Measurements from ENCODE around the gene NOD1. TPM values are rescaled to one million over a fixed set of nuclear protein-coding genes. Genes with fewer than 3 reads are reported as not detected.

Gene NOD1
- total and polyA plus RNA-seq, 2 donors (not counting 1 experiment from before 2014, with no cell fraction given) = 20.6 to 28.8 TPM

DNA sequence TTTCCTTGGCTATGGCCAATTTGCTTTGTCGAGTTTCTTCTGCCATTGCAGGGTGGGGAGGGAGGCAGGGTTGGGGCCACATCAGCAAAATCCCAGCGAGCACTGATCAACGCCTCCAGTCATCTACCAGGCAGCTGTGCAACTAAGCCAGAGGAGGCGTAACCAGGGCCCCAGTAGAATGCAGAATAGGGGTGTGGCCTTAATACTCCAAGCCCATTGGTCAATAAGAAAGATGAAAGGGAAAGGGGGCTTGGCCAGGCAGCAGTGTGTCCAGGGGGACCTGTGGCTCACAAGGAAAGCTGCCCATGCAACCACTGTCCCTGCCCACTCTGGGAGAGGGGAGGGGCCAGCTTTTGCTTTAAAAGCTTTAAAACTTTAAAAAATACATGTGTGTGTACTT, 47.6 kb upstream of the NOD1 start:
- Mint-ChIP-seq H3K4me3 (no peak overlapping the region), H3K4me1 (peaks cover 2% of the 10 kb centered on the region), H3K27ac (no peak overlapping the region), H3K9me3 (ENCODE audit: insufficient read depth) (no peaks in the 10 kb centered on the region), H3K27me3 (no peaks in the 10 kb centered on the region)
- TF ChIP-seq EZH2 (IDR thresholded peaks at IDR 0.05; ENCODE audit: borderline replicate concordance, insufficient read depth, low read depth, low read length, poor library complexity, severe bottlenecking) = no peak
- TF ChIP-seq, protein P1, sequence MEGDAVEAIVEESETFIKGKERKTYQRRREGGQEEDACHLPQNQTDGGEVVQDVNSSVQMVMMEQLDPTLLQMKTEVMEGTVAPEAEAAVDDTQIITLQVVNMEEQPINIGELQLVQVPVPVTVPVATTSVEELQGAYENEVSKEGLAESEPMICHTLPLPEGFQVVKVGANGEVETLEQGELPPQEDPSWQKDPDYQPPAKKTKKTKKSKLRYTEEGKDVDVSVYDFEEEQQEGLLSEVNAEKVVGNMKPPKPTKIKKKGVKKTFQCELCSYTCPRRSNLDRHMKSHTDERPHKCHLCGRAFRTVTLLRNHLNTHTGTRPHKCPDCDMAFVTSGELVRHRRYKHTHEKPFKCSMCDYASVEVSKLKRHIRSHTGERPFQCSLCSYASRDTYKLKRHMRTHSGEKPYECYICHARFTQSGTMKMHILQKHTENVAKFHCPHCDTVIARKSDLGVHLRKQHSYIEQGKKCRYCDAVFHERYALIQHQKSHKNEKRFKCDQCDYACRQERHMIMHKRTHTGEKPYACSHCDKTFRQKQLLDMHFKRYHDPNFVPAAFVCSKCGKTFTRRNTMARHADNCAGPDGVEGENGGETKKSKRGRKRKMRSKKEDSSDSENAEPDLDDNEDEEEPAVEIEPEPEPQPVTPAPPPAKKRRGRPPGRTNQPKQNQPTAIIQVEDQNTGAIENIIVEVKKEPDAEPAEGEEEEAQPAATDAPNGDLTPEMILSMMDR (IDR thresholded peaks at IDR 0.05) = no peak
- Histone ChIP-seq H3K79me2 (ENCODE audit: control insufficient read depth, insufficient read depth, low read length) (no peaks in the 10 kb centered on the region), H3K4me1 (ENCODE audit: control insufficient read depth in 2 of 2, insufficient read depth in 2 of 2, low read length in 2 of 2) (no peaks in the 10 kb centered on the region), H2AFZ (ENCODE audit: insufficient read depth, low read depth, low read length, poor library complexity, severe bottlenecking) (no peak overlapping the region), H3K36me3 (replicated peaks in 1 of 2; ENCODE audit: control extremely low read depth in 1 of 2, control insufficient read depth in 1 of 2, extremely low read depth in 1 of 2, insufficient read depth in 2 of 2, low read length in 1 of 2) (no peaks in the 10 kb centered on the region), H3K27me3 (replicated peaks in 1 of 4; ENCODE audit: control extremely low read depth in 1 of 4, control insufficient read depth in 3 of 4, insufficient read depth in 4 of 4, low read length in 3 of 4) (no peaks in the 10 kb centered on the region), H4K20me1 (ENCODE audit: control insufficient read depth, insufficient read depth, low read length, poor library complexity, severe bottlenecking) (no peaks in the 10 kb centered on the region), H3K9me3 (ENCODE audit: control extremely low read depth in 1 of 3, control insufficient read depth in 2 of 3, insufficient read depth in 1 of 3, low read length in 2 of 3) (no peaks in the 10 kb centered on the region), H3K27ac (ENCODE audit: low read length in 2 of 2) (no peak overlapping the region), H3K4me2 (replicated peaks; ENCODE audit: low read depth, low read length, poor library complexity, severe bottlenecking) (no peak overlapping the region), H3K9ac (ENCODE audit: low read length) (no peak overlapping the region), H3K4me3 (ENCODE audit: control extremely low read depth in 1 of 5, extremely low read depth in 1 of 5, insufficient read depth in 1 of 5, low read depth in 2 of 5, low read length in 4 of 5) (no peak overlapping the region)
- DNase-seq (no peak), ATAC-seq (ENCODE audit: low read depth) (no peak)
- intact Hi-C loops (cut with micrococcal nuclease) = no loop called here
- ChIA-PET CTCF (no interaction called here), POLR2A (no interaction called here)
- WGBS (ENCODE audit: insufficient coverage) = 100% methylated on average over 2 of the region's 4 CpGs

DNA sequence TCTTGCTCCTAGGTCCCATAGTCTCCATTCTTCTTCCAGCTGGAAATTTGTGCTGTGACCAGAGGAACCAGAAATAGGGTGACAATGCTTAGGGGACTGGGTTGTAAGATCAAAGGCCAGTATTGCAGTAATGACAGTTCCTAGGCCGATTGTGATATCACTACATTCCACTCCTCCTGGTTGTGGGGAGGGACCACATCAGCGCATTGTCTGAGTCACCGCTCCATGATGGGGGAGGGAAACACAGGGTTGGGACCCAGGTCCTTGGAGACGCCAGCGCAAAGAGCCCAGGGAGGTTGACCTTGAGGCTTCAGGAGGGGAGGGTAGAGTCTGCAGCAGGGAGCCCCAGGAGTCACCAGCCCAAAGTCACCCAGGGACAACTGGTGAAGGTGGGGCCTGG, 46.8 kb upstream of the NOD1 start:
- intact Hi-C loops (cut with micrococcal nuclease) = no loop called here
- Histone ChIP-seq H3K4me2 (replicated peaks; ENCODE audit: low read depth, low read length, poor library complexity, severe bottlenecking) (no peak overlapping the region), H2AFZ (ENCODE audit: insufficient read depth, low read depth, low read length, poor library complexity, severe bottlenecking) (no peak overlapping the region), H3K36me3 (replicated peaks in 1 of 2; ENCODE audit: control extremely low read depth in 1 of 2, control insufficient read depth in 1 of 2, extremely low read depth in 1 of 2, insufficient read depth in 2 of 2, low read length in 1 of 2) (no peaks in the 10 kb centered on the region), H3K9ac (ENCODE audit: low read length) (no peak overlapping the region), H3K27me3 (replicated peaks in 1 of 4; ENCODE audit: control extremely low read depth in 1 of 4, control insufficient read depth in 3 of 4, insufficient read depth in 4 of 4, low read length in 3 of 4) (no peaks in the 10 kb centered on the region), H3K27ac (ENCODE audit: low read length in 2 of 2) (no peak overlapping the region), H3K79me2 (ENCODE audit: control insufficient read depth, insufficient read depth, low read length) (no peaks in the 10 kb centered on the region), H3K4me1 (ENCODE audit: control insufficient read depth in 2 of 2, insufficient read depth in 2 of 2, low read length in 2 of 2) (peaks cover 4% of the 10 kb centered on the region in 2 donors), H4K20me1 (ENCODE audit: control insufficient read depth, insufficient read depth, low read length, poor library complexity, severe bottlenecking) (no peaks in the 10 kb centered on the region), H3K9me3 (ENCODE audit: control extremely low read depth in 1 of 3, control insufficient read depth in 2 of 3, insufficient read depth in 1 of 3, low read length in 2 of 3) (no peaks in the 10 kb centered on the region), H3K4me3 (ENCODE audit: control extremely low read depth in 1 of 5, extremely low read depth in 1 of 5, insufficient read depth in 1 of 5, low read depth in 2 of 5, low read length in 4 of 5) (no peak overlapping the region)
- DNase-seq = no peak
- POLR2A ChIA-PET = no interaction called here
- no peak for ATAC-seq (ENCODE audit: low read depth)
- no peak overlapping the region for H3K27ac Mint-ChIP-seq
- TF ChIP-seq, protein P1 (IDR thresholded peaks at IDR 0.05) = no peak
- TF ChIP-seq EZH2 (IDR thresholded peaks at IDR 0.05; ENCODE audit: borderline replicate concordance, insufficient read depth, low read depth, low read length, poor library complexity, severe bottlenecking) = no peak
- H3K27me3 Mint-ChIP-seq = no peaks in the 10 kb centered on the region
- H3K9me3 Mint-ChIP-seq (ENCODE audit: insufficient read depth) = no peaks in the 10 kb centered on the region
- 100% methylated on average over 2 of the region's 5 CpGs for whole genome bisulfite sequencing (ENCODE audit: insufficient coverage)
- H3K4me1 Mint-ChIP-seq = peaks cover 8% of the 10 kb centered on the region
- CTCF ChIA-PET = no interaction called here
- no peak overlapping the region for H3K4me3 Mint-ChIP-seq
